Thoracic aorta endothelial cell (primary cell): ENCODE measurements around the gene SNRPE. TPM values are rescaled to one million over a fixed set of nuclear protein-coding genes. Genes with fewer than 3 reads are reported as not detected.

ENCODE experiments used
- small RNA-seq: library from RNA; depleted of rRNA; stranded (forward); fragments of <200 nt; gene quantifications from one replicate; pipeline ENCODE3, GENCODE V24; 2012
- total RNA-seq: library from RNA; depleted of rRNA; stranded (reverse); fragments of >200 nt; gene quantifications from 2 replicates; pipeline ENCODE4 v1.2.3, GENCODE V29; 2012

SNRPE gene
- 112 and 120 TPM in 2 replicates for total RNA-seq

GRCh38 chr1:203861379-203862184 lies at the start of gene SNRPE:
Gene SNRPE (plus strand): TSS chr1:203861599. CDS start chr1:203861660, 61 bp downstream.

Small RNA genes within 50 kb of the gene (small RNA-seq; reads per million reads assigned to genes)
- gene HSPE1P6, result not detected

Other genes with a start within 250 kb of the SNRPE start
- gene ATP2B4, start 234.8 kb upstream of the SNRPE start, total RNA-seq, result 157 and 160 TPM in 2 replicates
- 0.13 and 0.14 TPM in 2 replicates for gene LAX1, start 96.4 kb upstream of the SNRPE start, total RNA-seq
- 47.7 and 56.8 TPM in 2 replicates for gene ZBED6, start 66.0 kb upstream of the SNRPE start, total RNA-seq
- 151 and 161 TPM in 2 replicates for gene ZC3H11A, start 66.0 kb upstream of the SNRPE start, total RNA-seq
- gene SOX13, start 211.5 kb downstream of the SNRPE start, total RNA-seq, result 20.9 and 24.4 TPM in 2 replicates